ENCODE results near the gene IER2.

GRCh38 chr19:13162724-13163608, 12.8 kb downstream of the IER2 start:
- TF ChIP-seq POLR2AphosphoS5 (IDR thresholded peaks at IDR 0.05; ENCODE audit: low read depth, low read length): 0 out of 2 replicates have a peak, but pooled peaks have one; percentile 52
- TF ChIP-seq POLR2A (IDR thresholded peaks at IDR 0.05; ENCODE audit: low read depth, low read length): peak; percentile 71; the same call in 1 of the 2 replicates

Measured in GM12892 (cell line).